Omental fat pad (tissue), 4 donors: Measurements from ENCODE around the gene CD70. TPM values are rescaled to one million over a fixed set of nuclear protein-coding genes. Genes with fewer than 3 reads are reported as not detected.
"Not testable (repeated sequence)": the region's sequence is repeated elsewhere in the genome, so short reads cannot be mapped to it uniquely, and the experiment has no call there.

ENCODE experiments used
- ATAC-seq: fragments of 150-250 bp; one replicate; pipeline ENCODE4 v1.9.1; 2016; ENCODE audit warnings: mild to moderate bottlenecking, moderate library complexity; ENCODE audit not compliant: low FRiP score
- DNase-seq: peaks from one replicate; pipeline ENCODE4 v3.0.0-alpha.2; 2019; ENCODE audit warnings: low spot score
- CTCF ChIP-seq, 3 donors: fragments of 450-650 bp; IDR thresholded peaks; one replicate each; pipeline ENCODE4 v1.5.1; 2016 to 2017; ENCODE audit warnings: antibody characterized with exemption in 3 of 3, mild to moderate bottlenecking in 3 of 3, moderate library complexity in 2 of 3
- small RNA-seq: library from RNA; depleted of rRNA; stranded (forward); fragments of <200 nt; gene quantifications from one replicate; pipeline ENCODE3, GENCODE V24; 2016
- total RNA-seq, 4 donors: library from RNA; depleted of rRNA; stranded (reverse); fragments of >200 nt; gene quantifications; one replicate each; pipeline ENCODE4 v1.1.0, GENCODE V29; 2016

CD70 gene
- total RNA-seq, 4 donors from 2014 or later = not detected

GRCh38 chr19:6551607-6552450 lies 39.1 kb downstream of the CD70 start:
- ATAC-seq (no peak), DNase-seq (no peak)
- no peak for TF ChIP-seq CTCF (IDR thresholded peaks at IDR 0.05)

- ATAC-seq (no peak), DNase-seq (no peak)
- TF ChIP-seq CTCF (IDR thresholded peaks at IDR 0.05) = no peak
Observed at GRCh38 chr19:6551091-6551490, 39.9 kb downstream of the CD70 start.

- not testable (repeated sequence) for DNase-seq, ATAC-seq
Observed at GRCh38 chr19:6550679-6551078, 40.3 kb downstream of the CD70 start.

- DNase-seq (no peak), ATAC-seq (no peak)
- no peak for TF ChIP-seq CTCF (IDR thresholded peaks at IDR 0.05)
Observed at GRCh38 chr19:6543866-6544347, 47.0 kb downstream of the CD70 start.

- ATAC-seq (no peak), DNase-seq (no peak)
- TF ChIP-seq CTCF (IDR thresholded peaks at IDR 0.05) = no peak
Observed at GRCh38 chr19:6540918-6541689, 49.8 kb downstream of the CD70 start.

GRCh38 chr19:6539514-6539913 lies 51.4 kb downstream of the CD70 start:
- no peak for DNase-seq
- TF ChIP-seq CTCF (IDR thresholded peaks at IDR 0.05) = no peak

More at GRCh38 chr19:6539514-6539913, 51.4 kb downstream of the CD70 start:
- no peak for ATAC-seq

Small RNA genes within 50 kb of the gene (small RNA-seq; reads per million reads assigned to genes)
- gene RF00019 = not detected

Other genes with a start within 250 kb of the CD70 start
- gene CLPP, start 229.6 kb downstream of the CD70 start, total RNA-seq = 100 to 1,000 TPM in 1 of 4 donors, 10 to 100 TPM in 3; 58.4 to 119 (median 58.5) TPM
- 10 to 100 TPM; 39.3 to 49.2 (median 43.4) TPM for gene ALKBH7, start 218.4 kb downstream of the CD70 start, total RNA-seq
- gene PSPN, start 215.2 kb downstream of the CD70 start, total RNA-seq = 1 to 10 TPM in 1 of 4 donors, under 1 TPM in 3; 0.47 to 1.0 (median 0.65) TPM
- gene GTF2F1, start 198.0 kb downstream of the CD70 start, total RNA-seq = 10 to 100 TPM; 28.5 to 50.3 (median 38.6) TPM
- gene KHSRP, start 166.3 kb downstream of the CD70 start, total RNA-seq = 100 to 1,000 TPM in 1 of 4 donors, 10 to 100 TPM in 3; 67.4 to 125 (median 78.3) TPM
- not detected for gene SLC25A41, start 157.4 kb downstream of the CD70 start, total RNA-seq
- 10 to 100 TPM; 24.6 to 28.7 (median 26.3) TPM for gene SLC25A23, start 131.4 kb downstream of the CD70 start, total RNA-seq
- gene CRB3, start 126.9 kb downstream of the CD70 start, total RNA-seq = 1 to 10 TPM in 2 of 4 donors, under 1 TPM in 1, not detected in 1; 0.82 to 6.2 (median 1.1) TPM
- gene DENND1C, start 109.4 kb downstream of the CD70 start, total RNA-seq = 1 to 10 TPM; 1.0 to 7.6 (median 4.6) TPM
- 1 to 10 TPM in 3 of 4 donors, not detected in 1; 2.2 to 2.8 (median 2.2) TPM for gene TUBB4A, start 88.8 kb downstream of the CD70 start, total RNA-seq
- 1 to 10 TPM in 3 of 4 donors, under 1 TPM in 1; 0.94 to 4.2 (median 1.4) TPM for gene TNFSF9, start 60.1 kb downstream of the CD70 start, total RNA-seq
- gene TNFSF14, start 79.0 kb upstream of the CD70 start, total RNA-seq = 10 to 100 TPM in 2 of 4 donors, 1 to 10 TPM in 2; 3.6 to 66.5 (median 26.3) TPM
- gene C3, start 129.5 kb upstream of the CD70 start, total RNA-seq = 1,000 to 10,000 TPM; 1,035 to 6,271 (median 2,305) TPM
- 10 to 100 TPM; 34.5 to 68.4 (median 62.0) TPM for gene GPR108, start 146.4 kb upstream of the CD70 start, total RNA-seq
- gene TRIP10, start 148.5 kb upstream of the CD70 start, total RNA-seq = 100 to 1,000 TPM in 1 of 4 donors, 10 to 100 TPM in 3; 42.5 to 110 (median 66.6) TPM
- 1 to 10 TPM in 3 of 4 donors, not detected in 1; 1.3 to 3.4 (median 2.0) TPM for gene SH2D3A, start 176.3 kb upstream of the CD70 start, total RNA-seq
- gene VAV1, start 181.6 kb upstream of the CD70 start, total RNA-seq = 10 to 100 TPM in 3 of 4 donors, 1 to 10 TPM in 1; 9.4 to 18.9 (median 13.5) TPM